Keratinocyte (primary cell): ENCODE data around the gene MTMR1. TPM values are rescaled to one million over a fixed set of nuclear protein-coding genes. Genes with fewer than 3 reads are reported as not detected.

Experiments
- DNase-seq: peaks from one replicate; pipeline ENCODE4 v3.0.0-alpha.2; 2011; ENCODE audit warnings: low read depth, missing footprints, low spot score
- FAIRE-seq: peaks from 2 replicates; lab custom pipeline; 2011; peaks lifted over from hg19 to GRCh38; lab: Jason Lieb, UNC
- H2AFZ ChIP-seq: 2 replicates; pipeline ENCODE4 v1.6.0; 2012; ENCODE audit warnings: low read length, control low read depth, inconsistent platforms; ENCODE audit not compliant: control insufficient read depth
- H3K27ac ChIP-seq: 2 replicates; pipeline ENCODE4 v1.5.1; 2011; ENCODE audit warnings: low read length; ENCODE audit not compliant: control insufficient read depth, insufficient read depth
- H3K27me3 ChIP-seq: 3 replicates; pipeline ENCODE4 v1.6.0; 2011; ENCODE audit warnings: low read length; ENCODE audit not compliant: control insufficient read depth, insufficient read depth; ENCODE audit errors: extremely low read depth
- H3K36me3 ChIP-seq, 2 experiments: 2 replicates in 1 of 2; 3 replicates in 1 of 2; pipeline ENCODE4 v1.5.1; 2011; ENCODE audit warnings: low read length in 2 of 2, mild to moderate bottlenecking in 1 of 2; ENCODE audit not compliant: control insufficient read depth in 2 of 2, insufficient read depth in 2 of 2; ENCODE audit errors: extremely low read depth in 1 of 2
- H3K4me1 ChIP-seq: 3 replicates; pipeline ENCODE4 v1.5.1; 2011; ENCODE audit warnings: low read length; ENCODE audit not compliant: control insufficient read depth, insufficient read depth; ENCODE audit errors: extremely low read depth
- H3K4me2 ChIP-seq: 3 replicates; pipeline ENCODE4 v1.6.0; 2011; ENCODE audit warnings: low read depth, low read length; ENCODE audit not compliant: control insufficient read depth, insufficient read depth; ENCODE audit errors: extremely low read depth
- H3K4me3 ChIP-seq, 3 experiments: fragments of 200-600 bp in 1 of 3; sonication (generic) in 1 of 3; 2 replicates in 2 of 3; 3 replicates in 1 of 3; pipeline ENCODE4 v1.5.1; 2011 to 2016; ENCODE audit warnings: low read length in 3 of 3, mild to moderate bottlenecking in 3 of 3, control low read depth in 2 of 3, inconsistent platforms in 1 of 3, low read depth in 1 of 3, mixed read lengths in 1 of 3, mixed run types in 1 of 3, moderate library complexity in 1 of 3; ENCODE audit not compliant: control insufficient read depth in 2 of 3, insufficient read depth in 2 of 3; ENCODE audit errors: extremely low read depth in 1 of 3
- H3K79me2 ChIP-seq: 2 replicates; pipeline ENCODE4 v1.6.0; 2012; ENCODE audit warnings: low read length; ENCODE audit not compliant: control insufficient read depth, insufficient read depth
- H3K9ac ChIP-seq: 3 replicates; pipeline ENCODE4 v1.6.0; 2011; ENCODE audit warnings: low read length; ENCODE audit not compliant: control insufficient read depth, insufficient read depth; ENCODE audit errors: extremely low read depth
- H3K9me1 ChIP-seq: 3 replicates; pipeline ENCODE4 v1.6.0; 2011; ENCODE audit warnings: low read length; ENCODE audit not compliant: control insufficient read depth, insufficient read depth; ENCODE audit errors: extremely low read depth
- H3K9me3 ChIP-seq: 2 replicates; pipeline ENCODE4 v1.5.1; 2012; ENCODE audit warnings: low read depth, low read length; ENCODE audit not compliant: control insufficient read depth
- H4K20me1 ChIP-seq: 3 replicates; pipeline ENCODE4 v1.6.0; 2011; ENCODE audit warnings: low read length; ENCODE audit not compliant: control insufficient read depth, insufficient read depth; ENCODE audit errors: extremely low read depth
- EZH2 ChIP-seq: IDR thresholded peaks from one replicate; pipeline ENCODE4 v1.6.1; 2012; ENCODE audit warnings: inconsistent platforms, mild to moderate bottlenecking, low read length, moderate library complexity
- dilution Hi-C: fragments of 300-500 bp; cut with MboI; formaldehyde crosslinking; loops from one replicate; pipeline ENCODE4 v1.7.0; 2020; ENCODE audit warnings: low sequenced_read_pairs; ENCODE audit not compliant: extremely low pct_ligation_motif_present
- polyA plus RNA-seq, 5 experiments: library from polyadenylated mRNA; depleted of rRNA in 3 of 5; stranded (reverse) in 3 of 5; stranded (forward) in 1 of 5; unstranded in 1 of 5; fragments of >200 nt; gene quantifications; 1 replicate in 1 of 5; 2 replicates in 3 of 5; 3 replicates in 1 of 5; pipeline versions ENCODE4 v1.2.1 to v1.2.3, GENCODE V29; 2011 to 2012; ENCODE audit warnings: missing spikeins in 2 of 5, low read depth in 1 of 5, low replicate concordance in 1 of 5
- TF ChIP-seq, protein P1 (sequence below), 3 experiments: IDR thresholded peaks in 1 of 3; conservative IDR thresholded peaks in 1 of 3; optimal IDR thresholded peaks in 1 of 3; 2 replicates in 2 of 3; 3 replicates in 1 of 3; pipeline versions ENCODE3 to v1.5.1; 2011; ENCODE audit warnings: low read length in 3 of 3, mild to moderate bottlenecking in 3 of 3, moderate library complexity in 2 of 3, control low read depth in 1 of 3, inconsistent platforms in 1 of 3; ENCODE audit not compliant: insufficient read depth in 2 of 3; ENCODE audit errors: extremely low read depth in 1 of 3

The MTMR1 gene
- polyA plus RNA-seq, 1 donor (not counting 4 experiments of a cell fraction or from before 2014, with no cell fraction given) = 45.6 TPM

DNA sequence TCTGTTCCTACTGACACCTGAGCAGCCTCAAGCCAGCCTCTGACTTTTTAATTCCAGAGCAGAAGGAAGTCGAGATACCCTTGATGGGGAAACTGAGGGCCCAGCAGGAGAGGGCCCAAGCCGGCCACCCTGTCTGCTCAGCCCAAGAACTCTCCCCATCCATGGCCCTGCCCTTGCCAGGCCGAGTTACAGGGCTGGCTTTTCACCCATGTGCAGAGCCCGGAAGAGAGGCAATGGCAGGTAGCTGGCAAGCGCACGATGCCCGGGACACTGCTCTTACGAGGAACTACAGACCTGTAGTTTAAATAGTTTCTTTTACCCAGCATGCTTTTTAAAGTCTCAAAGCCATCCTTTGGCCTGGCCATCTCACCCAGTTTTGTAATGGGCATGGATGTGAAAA lies 79.9 kb downstream of the MTMR1 start:
- no peak overlapping the region for H3K27ac ChIP-seq
- dilution Hi-C loops = no loop called here

DNA sequence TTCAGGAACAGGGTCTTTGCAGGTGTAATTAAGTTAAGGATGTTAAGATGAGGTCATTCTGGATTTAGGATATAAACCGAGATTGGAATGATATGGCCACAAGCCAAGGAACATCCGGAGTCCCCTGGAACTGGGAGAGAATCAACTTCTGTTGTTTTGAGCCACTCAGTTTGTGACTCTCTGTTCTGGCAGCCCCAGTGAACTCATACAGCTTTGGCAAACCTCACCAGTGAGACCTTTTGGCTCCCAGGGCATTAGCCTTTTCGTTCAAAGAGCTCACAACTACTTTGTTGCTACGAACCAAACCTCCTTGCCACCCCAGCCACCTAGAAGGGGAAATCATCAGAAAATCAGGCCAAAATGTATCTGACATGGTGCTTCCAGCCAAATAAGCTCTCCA lies 80.4 kb downstream of the MTMR1 start:
- TF ChIP-seq, protein P1, sequence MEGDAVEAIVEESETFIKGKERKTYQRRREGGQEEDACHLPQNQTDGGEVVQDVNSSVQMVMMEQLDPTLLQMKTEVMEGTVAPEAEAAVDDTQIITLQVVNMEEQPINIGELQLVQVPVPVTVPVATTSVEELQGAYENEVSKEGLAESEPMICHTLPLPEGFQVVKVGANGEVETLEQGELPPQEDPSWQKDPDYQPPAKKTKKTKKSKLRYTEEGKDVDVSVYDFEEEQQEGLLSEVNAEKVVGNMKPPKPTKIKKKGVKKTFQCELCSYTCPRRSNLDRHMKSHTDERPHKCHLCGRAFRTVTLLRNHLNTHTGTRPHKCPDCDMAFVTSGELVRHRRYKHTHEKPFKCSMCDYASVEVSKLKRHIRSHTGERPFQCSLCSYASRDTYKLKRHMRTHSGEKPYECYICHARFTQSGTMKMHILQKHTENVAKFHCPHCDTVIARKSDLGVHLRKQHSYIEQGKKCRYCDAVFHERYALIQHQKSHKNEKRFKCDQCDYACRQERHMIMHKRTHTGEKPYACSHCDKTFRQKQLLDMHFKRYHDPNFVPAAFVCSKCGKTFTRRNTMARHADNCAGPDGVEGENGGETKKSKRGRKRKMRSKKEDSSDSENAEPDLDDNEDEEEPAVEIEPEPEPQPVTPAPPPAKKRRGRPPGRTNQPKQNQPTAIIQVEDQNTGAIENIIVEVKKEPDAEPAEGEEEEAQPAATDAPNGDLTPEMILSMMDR (optimal IDR thresholded peaks at IDR 0.05 in 1 of 3, IDR thresholded peaks at IDR 0.05 in 1 of 3, conservative IDR thresholded peaks at IDR 0.05 in 1 of 3; ENCODE audit: extremely low read depth in 1 of 3, insufficient read depth in 2 of 3, low read length in 3 of 3) = no peak
- no peak for TF ChIP-seq EZH2
- dilution Hi-C loops = no loop called here
- Histone ChIP-seq H3K79me2 (no peaks in the 10 kb centered on the region), H3K9ac (no peak overlapping the region), H4K20me1 (no peaks in the 10 kb centered on the region), H3K4me1 (peaks cover 7% of the 10 kb centered on the region), H3K4me2 (no peak overlapping the region), H3K4me3 (no peak overlapping the region), H3K9me1 (no peaks in the 10 kb centered on the region), H3K27me3 (no peaks in the 10 kb centered on the region), H3K27ac (no peak overlapping the region), H3K36me3 (peaks cover 0 to 1% of the 10 kb centered on the region in 2 experiments), H2AFZ (no peak overlapping the region), H3K9me3 (peaks cover 3% of the 10 kb centered on the region)
- FAIRE-seq = no peak
- DNase-seq = no peak

More for the DNA sequence above, 79.9 kb downstream of the MTMR1 start:
- Histone ChIP-seq H3K9me1 (no peaks in the 10 kb centered on the region), H3K79me2 (no peaks in the 10 kb centered on the region), H2AFZ (no peak overlapping the region), H3K9ac (no peak overlapping the region), H3K27me3 (no peaks in the 10 kb centered on the region), H4K20me1 (no peaks in the 10 kb centered on the region), H3K4me3 (no peak overlapping the region), H3K4me1 (peaks cover 11% of the 10 kb centered on the region), H3K36me3 (peaks cover 1 to 2% of the 10 kb centered on the region in 2 experiments), H3K4me2 (no peak overlapping the region), H3K9me3 (peaks cover 3% of the 10 kb centered on the region)
- TF ChIP-seq EZH2 = no peak
- TF ChIP-seq, protein P1 (optimal IDR thresholded peaks at IDR 0.05 in 1 of 3, IDR thresholded peaks at IDR 0.05 in 1 of 3, conservative IDR thresholded peaks at IDR 0.05 in 1 of 3; ENCODE audit: extremely low read depth in 1 of 3, insufficient read depth in 2 of 3, low read length in 3 of 3) = no peak
- DNase-seq = no peak
- no peak for FAIRE-seq
